Measurements from ENCODE around the gene LRRC10B. TPM values are rescaled to one million over a fixed set of nuclear protein-coding genes. Genes with fewer than 3 reads are reported as not detected.

Gene LRRC10B
- total RNA-seq, 1 donor: under 0.01 TPM

GRCh38 chr11:61474013-61474643, 34.4 kb upstream of the LRRC10B start:
- Histone ChIP-seq H3K4me3 (ENCODE audit: insufficient read depth, low read length) (no peak overlapping the region), H3K79me2 (ENCODE audit: insufficient read depth, low read length) (no peaks in the 10 kb centered on the region), H3K4me2 (ENCODE audit: insufficient read depth, low read length) (peak overlapping the region; percentile 5), H3K9me3 (ENCODE audit: low read depth, low read length) (no peaks in the 10 kb centered on the region), H3K27ac (ENCODE audit: low read depth, low read length) (peak overlapping the region; percentile 94), H3K36me3 (ENCODE audit: insufficient read depth, low read length) (no peaks in the 10 kb centered on the region), H4K20me1 (ENCODE audit: insufficient read depth, low read length) (peaks cover 8% of the 10 kb centered on the region), H2AFZ (ENCODE audit: low read length) (no peak overlapping the region), H3K4me1 (ENCODE audit: insufficient read depth, low read length) (peaks cover 25% of the 10 kb centered on the region), H3K27me3 (ENCODE audit: insufficient read depth, low read length) (peaks cover 3% of the 10 kb centered on the region)
- DNase-seq (ENCODE audit: insufficient read length, low spot score, missing footprints): peak; percentile 78
- no peak for TF ChIP-seq CTCF (IDR thresholded peaks at IDR 0.05; ENCODE audit: extremely low read depth, low read depth, low read length)

- H3K9me3 ChIP-seq (ENCODE audit: low read depth, low read length): no peaks in the 10 kb centered on the region
- H3K4me2 ChIP-seq (ENCODE audit: insufficient read depth, low read length): no peak overlapping the region
- peaks cover 3% of the 10 kb centered on the region for H3K27me3 ChIP-seq (ENCODE audit: insufficient read depth, low read length)
- H3K27ac ChIP-seq (ENCODE audit: low read depth, low read length): no peak overlapping the region
- no peak overlapping the region for H2AFZ ChIP-seq (ENCODE audit: low read length)
- no peaks in the 10 kb centered on the region for H3K36me3 ChIP-seq (ENCODE audit: insufficient read depth, low read length)
- TF ChIP-seq CTCF (IDR thresholded peaks at IDR 0.05; ENCODE audit: extremely low read depth, low read depth, low read length): no peak
- no peaks in the 10 kb centered on the region for H3K79me2 ChIP-seq (ENCODE audit: insufficient read depth, low read length)
- H4K20me1 ChIP-seq (ENCODE audit: insufficient read depth, low read length): peaks cover 8% of the 10 kb centered on the region
- H3K4me1 ChIP-seq (ENCODE audit: insufficient read depth, low read length): peaks cover 25% of the 10 kb centered on the region
- no peak for DNase-seq (ENCODE audit: insufficient read length, low spot score, missing footprints)
- H3K4me3 ChIP-seq (ENCODE audit: insufficient read depth, low read length): no peak overlapping the region
Measured at GRCh38 chr11:61475433-61475832, 33.1 kb upstream of the LRRC10B start.

GRCh38 chr11:61476371-61476770, 32.2 kb upstream of the LRRC10B start:
- Histone ChIP-seq H4K20me1 (ENCODE audit: insufficient read depth, low read length) (peaks cover 8% of the 10 kb centered on the region), H3K27ac (ENCODE audit: low read depth, low read length) (no peak overlapping the region), H3K9me3 (ENCODE audit: low read depth, low read length) (no peaks in the 10 kb centered on the region), H3K4me2 (ENCODE audit: insufficient read depth, low read length) (no peak overlapping the region), H2AFZ (ENCODE audit: low read length) (no peak overlapping the region), H3K79me2 (ENCODE audit: insufficient read depth, low read length) (no peaks in the 10 kb centered on the region), H3K4me3 (ENCODE audit: insufficient read depth, low read length) (no peak overlapping the region), H3K4me1 (ENCODE audit: insufficient read depth, low read length) (peaks cover 25% of the 10 kb centered on the region), H3K27me3 (ENCODE audit: insufficient read depth, low read length) (peaks cover 4% of the 10 kb centered on the region), H3K36me3 (ENCODE audit: insufficient read depth, low read length) (no peaks in the 10 kb centered on the region)
- DNase-seq (ENCODE audit: insufficient read length, low spot score, missing footprints): no peak
- no peak for TF ChIP-seq CTCF (IDR thresholded peaks at IDR 0.05; ENCODE audit: extremely low read depth, low read depth, low read length)

- H3K27me3 ChIP-seq (ENCODE audit: insufficient read depth, low read length): peaks cover 11% of the 10 kb centered on the region
- no peak overlapping the region for H3K27ac ChIP-seq (ENCODE audit: low read depth, low read length)
- H3K4me2 ChIP-seq (ENCODE audit: insufficient read depth, low read length): no peak overlapping the region
- H3K36me3 ChIP-seq (ENCODE audit: insufficient read depth, low read length): no peaks in the 10 kb centered on the region
- TF ChIP-seq CTCF (IDR thresholded peaks at IDR 0.05; ENCODE audit: extremely low read depth, low read depth, low read length): no peak
- DNase-seq (ENCODE audit: insufficient read length, low spot score, missing footprints): no peak
- H4K20me1 ChIP-seq (ENCODE audit: insufficient read depth, low read length): peaks cover 12% of the 10 kb centered on the region
- H3K4me3 ChIP-seq (ENCODE audit: insufficient read depth, low read length): no peak overlapping the region
- H2AFZ ChIP-seq (ENCODE audit: low read length): no peak overlapping the region
- H3K4me1 ChIP-seq (ENCODE audit: insufficient read depth, low read length): peaks cover 21% of the 10 kb centered on the region
- no peaks in the 10 kb centered on the region for H3K79me2 ChIP-seq (ENCODE audit: insufficient read depth, low read length)
- no peaks in the 10 kb centered on the region for H3K9me3 ChIP-seq (ENCODE audit: low read depth, low read length)
Measured at GRCh38 chr11:61477126-61477525, 31.4 kb upstream of the LRRC10B start.
